ENCODE data around the gene PARD3B.

DNA sequence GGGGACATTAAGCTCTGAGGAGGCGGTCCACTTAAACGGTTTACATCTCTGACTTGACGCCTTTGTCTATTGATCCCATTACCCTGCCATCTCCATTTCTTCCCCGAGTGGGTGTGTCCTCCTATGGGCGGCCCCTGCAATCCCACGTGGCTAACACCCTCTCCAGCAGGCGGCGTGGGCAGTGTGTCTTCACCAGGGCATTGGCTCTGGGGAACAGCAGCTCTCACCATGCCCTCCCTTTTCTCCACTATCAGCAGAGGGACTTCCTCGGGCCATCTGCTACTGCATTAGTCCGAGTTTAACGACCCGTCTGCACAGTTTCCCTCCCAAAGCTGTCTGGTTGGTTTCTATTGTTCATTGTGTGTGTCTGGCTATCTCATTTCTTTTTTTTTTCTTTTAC, 625.1 kb downstream of the PARD3B start:
- TF ChIP-seq CTCF (IDR thresholded peaks at IDR 0.05; ENCODE audit: insufficient read depth, low read length, poor library complexity, severe bottlenecking): no peak
- no peak for TF ChIP-seq EZH2phosphoT487 (conservative IDR thresholded peaks at IDR 0.05; ENCODE audit: low read length)

All from SU-DHL-6 (cell line).